Measurements from ENCODE around the gene PHF11. TPM values are rescaled to one million over a fixed set of nuclear protein-coding genes. Genes with fewer than 3 reads are reported as not detected.

PHF11 gene
- total and polyA plus RNA-seq, 2 of the 13 experiments (the other 11 are each of a cell fraction or from before 2014, with no cell fraction given), result 15.8 to 22.0 TPM

GRCh38 chr13:49495783-49496762 lies at the start of gene PHF11 (continued):
- no peak for TF ChIP-seq HOXD1 (CRISPR knock-in tag; IDR thresholded peaks at IDR 0.05)
- TF ChIP-seq ZNF557 (CRISPR knock-in tag; IDR thresholded peaks at IDR 0.05), result 0 out of 2 replicates have a peak, but pooled peaks have one; percentile 30
- no peak for TF ChIP-seq JUNB (CRISPR knock-in tag; IDR thresholded peaks at IDR 0.05; ENCODE audit: borderline replicate concordance)
- TF ChIP-seq DPF2 (CRISPR knock-in tag; IDR thresholded peaks at IDR 0.05; ENCODE audit: borderline replicate concordance, low read depth), result no peak
- TF ChIP-seq ZNF530 (CRISPR knock-in tag; IDR thresholded peaks at IDR 0.05; ENCODE audit: low read depth), result no peak
- no peak for TF ChIP-seq PAF1 (CRISPR knock-in tag; IDR thresholded peaks at IDR 0.05)
- TF ChIP-seq CHD4 (IDR thresholded peaks at IDR 0.05; ENCODE audit: borderline replicate concordance, low read length), result no peak
- peak; percentile 62; the same call in 1 of the 2 replicates for TF ChIP-seq ZNF740 (CRISPR knock-in tag; IDR thresholded peaks at IDR 0.05)
- TF ChIP-seq CCAR2 (optimal IDR thresholded peaks at IDR 0.05; ENCODE audit: low read depth, low read length), result no peak
- 0 out of 2 replicates have a peak, but pooled peaks have one; percentile 58 for TF ChIP-seq ZNF296 (CRISPR knock-in tag; conservative IDR thresholded peaks at IDR 0.05)
- no peak for TF ChIP-seq E2F2 (CRISPR knock-in tag; IDR thresholded peaks at IDR 0.05; ENCODE audit: borderline replicate concordance)
- TF ChIP-seq SCMH1 (CRISPR knock-in tag; IDR thresholded peaks at IDR 0.05; ENCODE audit: borderline replicate concordance), result no peak
- TF ChIP-seq, protein P1, sequence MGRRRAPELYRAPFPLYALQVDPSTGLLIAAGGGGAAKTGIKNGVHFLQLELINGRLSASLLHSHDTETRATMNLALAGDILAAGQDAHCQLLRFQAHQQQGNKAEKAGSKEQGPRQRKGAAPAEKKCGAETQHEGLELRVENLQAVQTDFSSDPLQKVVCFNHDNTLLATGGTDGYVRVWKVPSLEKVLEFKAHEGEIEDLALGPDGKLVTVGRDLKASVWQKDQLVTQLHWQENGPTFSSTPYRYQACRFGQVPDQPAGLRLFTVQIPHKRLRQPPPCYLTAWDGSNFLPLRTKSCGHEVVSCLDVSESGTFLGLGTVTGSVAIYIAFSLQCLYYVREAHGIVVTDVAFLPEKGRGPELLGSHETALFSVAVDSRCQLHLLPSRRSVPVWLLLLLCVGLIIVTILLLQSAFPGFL (CRISPR knock-in tag; IDR thresholded peaks at IDR 0.05), result no peak
- TF ChIP-seq, protein P2, sequence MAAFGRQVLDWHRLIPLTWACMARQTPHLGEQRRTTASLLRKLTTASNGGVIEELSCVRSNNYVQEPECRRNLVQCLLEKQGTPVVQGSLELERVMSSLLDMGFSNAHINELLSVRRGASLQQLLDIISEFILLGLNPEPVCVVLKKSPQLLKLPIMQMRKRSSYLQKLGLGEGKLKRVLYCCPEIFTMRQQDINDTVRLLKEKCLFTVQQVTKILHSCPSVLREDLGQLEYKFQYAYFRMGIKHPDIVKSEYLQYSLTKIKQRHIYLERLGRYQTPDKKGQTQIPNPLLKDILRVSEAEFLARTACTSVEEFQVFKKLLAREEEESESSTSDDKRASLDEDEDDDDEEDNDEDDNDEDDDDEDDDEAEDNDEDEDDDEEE (CRISPR knock-in tag; IDR thresholded peaks at IDR 0.05), result peak; percentile 77; the same call in 1 of the 2 replicates
- TF ChIP-seq NAIF1 (CRISPR knock-in tag; IDR thresholded peaks at IDR 0.05; ENCODE audit: borderline replicate concordance), result no peak
- TF ChIP-seq AHR (CRISPR knock-in tag; IDR thresholded peaks at IDR 0.05), result no peak; the same call in 1 of the 2 replicates
- TF ChIP-seq TCF7L2 (IDR thresholded peaks at IDR 0.05; ENCODE audit: low read depth, low read length), result no peak
- TF ChIP-seq, protein P3, sequence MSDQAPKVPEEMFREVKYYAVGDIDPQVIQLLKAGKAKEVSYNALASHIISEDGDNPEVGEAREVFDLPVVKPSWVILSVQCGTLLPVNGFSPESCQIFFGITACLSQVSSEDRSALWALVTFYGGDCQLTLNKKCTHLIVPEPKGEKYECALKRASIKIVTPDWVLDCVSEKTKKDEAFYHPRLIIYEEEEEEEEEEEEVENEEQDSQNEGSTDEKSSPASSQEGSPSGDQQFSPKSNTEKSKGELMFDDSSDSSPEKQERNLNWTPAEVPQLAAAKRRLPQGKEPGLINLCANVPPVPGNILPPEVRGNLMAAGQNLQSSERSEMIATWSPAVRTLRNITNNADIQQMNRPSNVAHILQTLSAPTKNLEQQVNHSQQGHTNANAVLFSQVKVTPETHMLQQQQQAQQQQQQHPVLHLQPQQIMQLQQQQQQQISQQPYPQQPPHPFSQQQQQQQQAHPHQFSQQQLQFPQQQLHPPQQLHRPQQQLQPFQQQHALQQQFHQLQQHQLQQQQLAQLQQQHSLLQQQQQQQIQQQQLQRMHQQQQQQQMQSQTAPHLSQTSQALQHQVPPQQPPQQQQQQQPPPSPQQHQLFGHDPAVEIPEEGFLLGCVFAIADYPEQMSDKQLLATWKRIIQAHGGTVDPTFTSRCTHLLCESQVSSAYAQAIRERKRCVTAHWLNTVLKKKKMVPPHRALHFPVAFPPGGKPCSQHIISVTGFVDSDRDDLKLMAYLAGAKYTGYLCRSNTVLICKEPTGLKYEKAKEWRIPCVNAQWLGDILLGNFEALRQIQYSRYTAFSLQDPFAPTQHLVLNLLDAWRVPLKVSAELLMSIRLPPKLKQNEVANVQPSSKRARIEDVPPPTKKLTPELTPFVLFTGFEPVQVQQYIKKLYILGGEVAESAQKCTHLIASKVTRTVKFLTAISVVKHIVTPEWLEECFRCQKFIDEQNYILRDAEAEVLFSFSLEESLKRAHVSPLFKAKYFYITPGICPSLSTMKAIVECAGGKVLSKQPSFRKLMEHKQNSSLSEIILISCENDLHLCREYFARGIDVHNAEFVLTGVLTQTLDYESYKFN (CRISPR knock-in tag; conservative IDR thresholded peaks at IDR 0.05), result 0 out of 2 replicates have a peak, but pooled peaks have one; percentile 36
- no peak for TF ChIP-seq ZNF891 (CRISPR knock-in tag; IDR thresholded peaks at IDR 0.05)
- no peak for TF ChIP-seq TEAD3 (CRISPR knock-in tag; optimal IDR thresholded peaks at IDR 0.05; ENCODE audit: borderline replicate concordance)
- TF ChIP-seq CHCHD3 (CRISPR knock-in tag; IDR thresholded peaks at IDR 0.05), result 0 out of 2 replicates have a peak, but pooled peaks have one; percentile 37
- no peak for TF ChIP-seq ETV6 (CRISPR knock-in tag; conservative IDR thresholded peaks at IDR 0.05)

All from HepG2 (cell line).